Measurements from ENCODE around the gene CST11. TPM values are rescaled to one million over a fixed set of nuclear protein-coding genes. Genes with fewer than 3 reads are reported as not detected.

CST11 gene
- total RNA-seq, 3 donors from 2014 or later, result not detected

- intact Hi-C loops (cut with DNase I; ENCODE audit: low total_unique reads), result no loop called here
- Histone ChIP-seq H3K4me3 (peak within 1 kb of the TSS; percentile 93 to 95 (median 94)), H3K9me3 (no peaks in the 10 kb centered on the region), H3K27ac (peak within 1 kb of the TSS; percentile 91 to 95), H3K4me1 (peaks cover 0 to 6% of the 10 kb centered on the region in 2 donors), H3K27me3 (no peaks in the 10 kb centered on the region), H3K36me3 (no peaks in the 10 kb centered on the region)
- DNase-seq (ENCODE audit: low spot score in 2 of 2), result peak; percentile 84 to 86
- peak; percentile 29 to 82 (median 79) for TF ChIP-seq CTCF (IDR thresholded peaks at IDR 0.05)
- peak; percentile 51 to 86 (median 69) for TF ChIP-seq POLR2AphosphoS5 (IDR thresholded peaks at IDR 0.05)
- TF ChIP-seq POLR2A (IDR thresholded peaks at IDR 0.05), result peak; percentile 46
Measured at GRCh38 chr20:23420943-23421931, 31.4 kb downstream of the CST11 start, which contains the start of gene NAPB. NAPB (minus strand) TSS chr20:23421488; CDS start chr20:23421402, 86 bp downstream.

- TF ChIP-seq POLR2A (IDR thresholded peaks at IDR 0.05) (no peak), CTCF (IDR thresholded peaks at IDR 0.05) (no peak), POLR2AphosphoS5 (IDR thresholded peaks at IDR 0.05) (no peak)
- DNase-seq (ENCODE audit: low spot score in 2 of 2), result no peak
- intact Hi-C loops (cut with DNase I; ENCODE audit: low total_unique reads), result no loop called here
- Histone ChIP-seq H3K36me3 (no peaks in the 10 kb centered on the region), H3K27me3 (no peaks in the 10 kb centered on the region), H3K9me3 (no peaks in the 10 kb centered on the region), H3K27ac (peak overlapping the region; percentile 91 to 95), H3K4me1 (peaks cover 0 to 6% of the 10 kb centered on the region in 2 donors), H3K4me3 (peak overlapping the region; percentile 93 to 95 (median 94))
Measured at GRCh38 chr20:23419995-23420901, 32.4 kb downstream of the CST11 start.

GRCh38 chr20:23419657-23419994 lies 33.0 kb downstream of the CST11 start:
- Histone ChIP-seq H3K4me1 (peaks cover 0 to 6% of the 10 kb centered on the region in 2 donors), H3K4me3 (peak overlapping the region; percentile 93 to 95 (median 94)), H3K9me3 (no peaks in the 10 kb centered on the region), H3K27ac (peak overlapping the region; percentile 91 to 95), H3K36me3 (no peaks in the 10 kb centered on the region), H3K27me3 (no peaks in the 10 kb centered on the region)
- TF ChIP-seq POLR2A (IDR thresholded peaks at IDR 0.05) (no peak), CTCF (IDR thresholded peaks at IDR 0.05) (no peak), POLR2AphosphoS5 (IDR thresholded peaks at IDR 0.05) (no peak)
- DNase-seq (ENCODE audit: low spot score in 2 of 2), result no peak
- intact Hi-C loops (cut with DNase I; ENCODE audit: low total_unique reads), result no loop called here

GRCh38 chr20:23417861-23418260 lies 34.8 kb downstream of the CST11 start:
- TF ChIP-seq POLR2A (IDR thresholded peaks at IDR 0.05), result no peak
- TF ChIP-seq POLR2AphosphoS5 (IDR thresholded peaks at IDR 0.05), result no peak
- TF ChIP-seq CTCF (IDR thresholded peaks at IDR 0.05), result no peak
- no peaks in the 10 kb centered on the region for H3K27me3 ChIP-seq
- no peak for DNase-seq (ENCODE audit: low spot score in 2 of 2)
- H3K4me1 ChIP-seq, result peaks cover 0 to 6% of the 10 kb centered on the region in 2 donors
- intact Hi-C loops (cut with DNase I; ENCODE audit: low total_unique reads), result no loop called here
- no peak overlapping the region for H3K27ac ChIP-seq
- H3K36me3 ChIP-seq, result no peaks in the 10 kb centered on the region
- H3K9me3 ChIP-seq, result no peaks in the 10 kb centered on the region
- H3K4me3 ChIP-seq, result no peak overlapping the region
